ENCODE measurements around the gene THSD1.

GRCh38 chr13:52455677-52456041, 49.7 kb upstream of the THSD1 start:
- TF ChIP-seq EP300 (conservative IDR thresholded peaks at IDR 0.05; ENCODE audit: poor library complexity, severe bottlenecking): peak; percentile 7
- TF ChIP-seq, protein P1, sequence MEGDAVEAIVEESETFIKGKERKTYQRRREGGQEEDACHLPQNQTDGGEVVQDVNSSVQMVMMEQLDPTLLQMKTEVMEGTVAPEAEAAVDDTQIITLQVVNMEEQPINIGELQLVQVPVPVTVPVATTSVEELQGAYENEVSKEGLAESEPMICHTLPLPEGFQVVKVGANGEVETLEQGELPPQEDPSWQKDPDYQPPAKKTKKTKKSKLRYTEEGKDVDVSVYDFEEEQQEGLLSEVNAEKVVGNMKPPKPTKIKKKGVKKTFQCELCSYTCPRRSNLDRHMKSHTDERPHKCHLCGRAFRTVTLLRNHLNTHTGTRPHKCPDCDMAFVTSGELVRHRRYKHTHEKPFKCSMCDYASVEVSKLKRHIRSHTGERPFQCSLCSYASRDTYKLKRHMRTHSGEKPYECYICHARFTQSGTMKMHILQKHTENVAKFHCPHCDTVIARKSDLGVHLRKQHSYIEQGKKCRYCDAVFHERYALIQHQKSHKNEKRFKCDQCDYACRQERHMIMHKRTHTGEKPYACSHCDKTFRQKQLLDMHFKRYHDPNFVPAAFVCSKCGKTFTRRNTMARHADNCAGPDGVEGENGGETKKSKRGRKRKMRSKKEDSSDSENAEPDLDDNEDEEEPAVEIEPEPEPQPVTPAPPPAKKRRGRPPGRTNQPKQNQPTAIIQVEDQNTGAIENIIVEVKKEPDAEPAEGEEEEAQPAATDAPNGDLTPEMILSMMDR (IDR thresholded peaks at IDR 0.05; ENCODE audit: poor library complexity, severe bottlenecking): no peak
- TF ChIP-seq POLR2AphosphoS5 (IDR thresholded peaks at IDR 0.05): no peak
- peak; percentile 37 for TF ChIP-seq REST (IDR thresholded peaks at IDR 0.05; ENCODE audit: borderline replicate concordance)

Data from neural cell (in vitro differentiated cells).